HG02870 (cell line): ENCODE measurements around the gene ACSF2.

Experiments
- ATAC-seq: cut with Tn5 transposase; IDR thresholded peaks from one replicate; pipeline ENCODE4 v1.9.1; 2021; ENCODE audit warnings: mild to moderate bottlenecking, moderate library complexity; ENCODE audit not compliant: unreplicated experiment

ACSF2 gene

GRCh38 chr17:50495217-50495823, 69.3 kb downstream of the ACSF2 start:
- ATAC-seq, result no peak

- ATAC-seq, result no peak
These were observed 69.9 kb downstream of the ACSF2 start for GRCh38 chr17:50495918-50496317.

GRCh38 chr17:50498021-50498874, 72.2 kb downstream of the ACSF2 start:
- ATAC-seq, result no peak

GRCh38 chr17:50499270-50499669, 73.3 kb downstream of the ACSF2 start:
- ATAC-seq, result no peak

GRCh38 chr17:50499721-50500120, 73.7 kb downstream of the ACSF2 start:
- no peak for ATAC-seq

- no peak for ATAC-seq
These were observed 75.0 kb downstream of the ACSF2 start for GRCh38 chr17:50501054-50501453.

GRCh38 chr17:50502301-50502990, 76.4 kb downstream of the ACSF2 start:
- no peak for ATAC-seq

- ATAC-seq, result no peak
These were observed 79.6 kb downstream of the ACSF2 start for GRCh38 chr17:50505591-50506130.

GRCh38 chr17:50506298-50506697, 80.3 kb downstream of the ACSF2 start:
- ATAC-seq, result no peak

GRCh38 chr17:50507871-50508572, 82.0 kb downstream of the ACSF2 start, which contains the start of gene MYCBPAP:
Gene MYCBPAP (plus strand): TSS chr17:50508439. CDS start chr17:50508675, 236 bp downstream.
- no peak for ATAC-seq

GRCh38 chr17:50508573-50509460, 82.8 kb downstream of the ACSF2 start:
- ATAC-seq, result no peak

GRCh38 chr17:50511058-50511457, 85.0 kb downstream of the ACSF2 start:
- ATAC-seq, result peak; percentile 87

GRCh38 chr17:50513495-50513894, 87.5 kb downstream of the ACSF2 start:
- no peak for ATAC-seq

- no peak for ATAC-seq
These were observed 88.4 kb downstream of the ACSF2 start for GRCh38 chr17:50514388-50514787.

GRCh38 chr17:50514936-50515702, 89.1 kb downstream of the ACSF2 start:
- ATAC-seq, result no peak

GRCh38 chr17:50517011-50517410, 91.0 kb downstream of the ACSF2 start:
- ATAC-seq, result no peak

- ATAC-seq, result no peak
These were observed 91.7 kb downstream of the ACSF2 start for GRCh38 chr17:50517504-50518383.

- ATAC-seq, result no peak
These were observed 92.5 kb downstream of the ACSF2 start for GRCh38 chr17:50518384-50519023.
